Fibroblast of the conjunctiva (primary cell): ENCODE measurements around the gene SAXO1.
"Not testable (repeated sequence)": the region's sequence is repeated elsewhere in the genome, so short reads cannot be mapped to it uniquely, and the experiment has no call there.

Experiments
- DNase-seq: peaks from one replicate; pipeline ENCODE4 v3.0.0-alpha.2; 2010; ENCODE audit warnings: low read depth

SAXO1 gene

GRCh38 chr9:19033015-19033414 lies at the start of gene SAXO1:
Gene SAXO1 (minus strand): TSS chr9:19033209. CDS start chr9:19032908, 301 bp downstream.
- no peak for DNase-seq

GRCh38 chr9:19074836-19075235 lies 41.8 kb upstream of the SAXO1 start:
- no peak for DNase-seq

GRCh38 chr9:19074229-19074628 lies 41.2 kb upstream of the SAXO1 start:
- no peak for DNase-seq

- DNase-seq: no peak
Observed at GRCh38 chr9:19057033-19057432, 24.0 kb upstream of the SAXO1 start.

- no peak for DNase-seq
Observed at GRCh38 chr9:19050637-19051591, 17.9 kb upstream of the SAXO1 start.

GRCh38 chr9:19049917-19050636 lies 17.1 kb upstream of the SAXO1 start:
- DNase-seq: peak; percentile 10

GRCh38 chr9:19048966-19049916 lies 16.2 kb upstream of the SAXO1 start, which contains the start of gene RRAGA:
Gene RRAGA (plus strand): TSS chr9:19049427. CDS start chr9:19049660, 233 bp downstream.
- peak; percentile 96 for DNase-seq

- DNase-seq: no peak
Observed at GRCh38 chr9:19036611-19037010, 3.6 kb upstream of the SAXO1 start.

GRCh38 chr9:19032406-19032805 lies 603 bp downstream of the SAXO1 start:
- DNase-seq: no peak

- no peak for DNase-seq
Observed at GRCh38 chr9:19030899-19031298, 2.1 kb downstream of the SAXO1 start.

GRCh38 chr9:19028835-19029451 lies 4.1 kb downstream of the SAXO1 start:
- peak; percentile 59 for DNase-seq

GRCh38 chr9:19027825-19028224 lies 5.2 kb downstream of the SAXO1 start:
- no peak for DNase-seq

- DNase-seq: no peak
Observed at GRCh38 chr9:19026375-19026774, 6.6 kb downstream of the SAXO1 start.

- DNase-seq: no peak
Observed at GRCh38 chr9:19023078-19023477, 9.9 kb downstream of the SAXO1 start.

GRCh38 chr9:19022206-19022605 lies 10.8 kb downstream of the SAXO1 start:
- DNase-seq: no peak

GRCh38 chr9:19021649-19022048 lies 11.4 kb downstream of the SAXO1 start:
- not testable (repeated sequence) for DNase-seq

- no peak for DNase-seq
Observed at GRCh38 chr9:19020886-19021455, 12.0 kb downstream of the SAXO1 start.

- DNase-seq: no peak
Observed at GRCh38 chr9:19018201-19018600, 14.8 kb downstream of the SAXO1 start.

- no peak for DNase-seq
Observed at GRCh38 chr9:19009391-19009965, 23.5 kb downstream of the SAXO1 start.

- DNase-seq: no peak
Observed at GRCh38 chr9:19000133-19000532, 32.9 kb downstream of the SAXO1 start.
